Measurements from ENCODE around the gene TBK1.

DNA sequence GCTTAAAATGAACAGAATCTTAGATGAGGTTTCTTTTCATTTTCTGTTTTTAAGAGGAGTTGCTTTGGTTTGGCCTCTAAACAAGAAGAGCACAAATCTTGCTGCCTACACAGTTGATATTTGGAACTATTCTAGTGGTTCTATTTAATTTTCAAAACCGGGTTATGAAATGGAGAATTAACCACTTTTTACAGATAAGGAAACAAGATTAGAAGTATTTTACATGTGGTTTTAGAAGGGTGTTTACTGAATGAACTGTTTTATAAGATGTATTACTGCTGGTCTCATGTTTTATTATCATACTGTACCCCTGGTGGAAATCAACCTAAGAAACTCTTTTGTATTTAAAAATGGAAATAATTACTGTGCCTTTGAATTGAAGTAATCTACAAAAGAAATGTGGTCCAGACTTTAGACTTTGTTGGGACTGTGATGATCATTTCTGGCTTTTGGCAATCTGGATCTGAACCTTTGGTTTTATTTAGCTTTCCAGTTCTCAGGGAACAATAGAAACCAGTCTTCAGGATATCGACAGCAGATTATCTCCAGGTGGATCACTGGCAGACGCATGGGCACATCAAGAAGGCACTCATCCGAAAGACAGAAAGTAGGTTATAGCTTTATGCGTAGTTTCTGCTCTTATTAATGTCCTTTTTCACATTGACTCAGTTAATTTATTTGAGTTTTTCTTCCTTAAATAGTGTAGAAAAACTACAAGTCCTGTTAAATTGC is 43.2 kb downstream of the TBK1 start:
- no peak for TF ChIP-seq MAX (IDR thresholded peaks at IDR 0.05; ENCODE audit: low read depth, low read length)
- TF ChIP-seq, protein P1, sequence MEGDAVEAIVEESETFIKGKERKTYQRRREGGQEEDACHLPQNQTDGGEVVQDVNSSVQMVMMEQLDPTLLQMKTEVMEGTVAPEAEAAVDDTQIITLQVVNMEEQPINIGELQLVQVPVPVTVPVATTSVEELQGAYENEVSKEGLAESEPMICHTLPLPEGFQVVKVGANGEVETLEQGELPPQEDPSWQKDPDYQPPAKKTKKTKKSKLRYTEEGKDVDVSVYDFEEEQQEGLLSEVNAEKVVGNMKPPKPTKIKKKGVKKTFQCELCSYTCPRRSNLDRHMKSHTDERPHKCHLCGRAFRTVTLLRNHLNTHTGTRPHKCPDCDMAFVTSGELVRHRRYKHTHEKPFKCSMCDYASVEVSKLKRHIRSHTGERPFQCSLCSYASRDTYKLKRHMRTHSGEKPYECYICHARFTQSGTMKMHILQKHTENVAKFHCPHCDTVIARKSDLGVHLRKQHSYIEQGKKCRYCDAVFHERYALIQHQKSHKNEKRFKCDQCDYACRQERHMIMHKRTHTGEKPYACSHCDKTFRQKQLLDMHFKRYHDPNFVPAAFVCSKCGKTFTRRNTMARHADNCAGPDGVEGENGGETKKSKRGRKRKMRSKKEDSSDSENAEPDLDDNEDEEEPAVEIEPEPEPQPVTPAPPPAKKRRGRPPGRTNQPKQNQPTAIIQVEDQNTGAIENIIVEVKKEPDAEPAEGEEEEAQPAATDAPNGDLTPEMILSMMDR (IDR thresholded peaks at IDR 0.05; ENCODE audit: low read depth, low read length), result no peak
- no peak for TF ChIP-seq POLR2A (IDR thresholded peaks at IDR 0.05; ENCODE audit: extremely low read depth, insufficient read length)
- TF ChIP-seq MYC (IDR thresholded peaks at IDR 0.05; ENCODE audit: low read depth, low read length), result no peak

Measured in NB4 (cell line).